ENCODE measurements around the gene UBP1. TPM values are rescaled to one million over a fixed set of nuclear protein-coding genes. Genes with fewer than 3 reads are reported as not detected.

Gene UBP1
- total RNA-seq, 4 donors from 2014 or later: 35.0 to 59.5 (median 46.4) TPM

Small RNAs within 50 kb of the gene (small RNA-seq; reads per million reads assigned to genes)
- 0 reads per million in 4 donors for gene RNU7-110P

Other genes starting within 250 kb of the UBP1 start
- 1 to 10 TPM in 1 of 4 donors, under 1 TPM in 2, not detected in 1; 0.13 to 1.2 (median 0.76) TPM for gene SUSD5, start 221.6 kb downstream of the UBP1 start, total RNA-seq
- gene FBXL2, start 163.0 kb downstream of the UBP1 start, total RNA-seq: 1 to 10 TPM in 3 of 4 donors, under 1 TPM in 1; 0.85 to 4.0 (median 1.9) TPM